Stimulated activated CD4-positive, alpha-beta T cell treated with anti-CD3 and anti-CD28 coated beads, Interleukin-15, amount 100 ng/mL, for 48 hours (primary cell): ENCODE measurements around the gene NCOA5.

Experiments used
- DNase-seq, 2 donors: peaks; one replicate each; pipeline ENCODE4 v3.0.0-alpha.2; 2020; ENCODE audit warnings: low read depth in 2 of 2

The NCOA5 gene

DNA sequence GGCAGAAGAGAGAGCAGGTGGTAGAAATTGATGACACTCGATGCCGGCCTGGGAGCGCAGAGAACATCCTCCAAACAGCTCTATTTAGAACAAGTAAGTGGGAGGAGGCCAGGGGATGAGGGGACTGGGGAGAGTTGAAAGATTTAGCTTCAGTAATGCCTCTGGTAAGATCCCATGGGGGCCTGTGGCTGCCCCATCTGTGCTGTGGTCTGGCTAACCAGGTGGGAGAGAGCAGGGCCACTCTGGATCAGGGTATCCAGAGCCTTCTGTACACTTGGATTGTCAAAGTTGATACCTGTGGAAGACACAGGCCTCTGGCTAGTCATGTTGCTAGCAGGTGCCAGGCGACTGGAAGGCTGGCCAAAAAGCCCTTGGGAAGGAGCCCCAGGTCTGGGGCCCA is 27.6 kb downstream of the NCOA5 start:
- no peak for DNase-seq

DNA sequence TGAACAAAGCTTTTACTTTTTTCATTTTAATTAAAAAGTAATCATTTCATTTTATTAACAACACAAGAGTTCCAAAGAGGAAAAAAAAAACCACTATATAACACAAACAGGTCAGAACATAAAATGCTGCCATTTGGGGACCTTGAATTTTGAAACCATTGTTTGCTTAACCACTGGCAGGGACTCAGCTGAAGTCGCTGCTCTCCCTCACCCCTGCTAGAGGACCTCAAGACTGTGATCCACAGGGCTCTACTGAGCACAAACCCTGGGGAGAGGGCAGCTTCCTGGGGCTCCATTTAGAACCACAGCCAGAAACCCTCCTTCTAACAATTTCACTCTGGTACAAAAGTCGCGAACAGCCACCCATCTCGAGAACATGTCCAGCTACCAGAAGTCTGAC is 28.8 kb downstream of the NCOA5 start:
- no peak for DNase-seq

DNA sequence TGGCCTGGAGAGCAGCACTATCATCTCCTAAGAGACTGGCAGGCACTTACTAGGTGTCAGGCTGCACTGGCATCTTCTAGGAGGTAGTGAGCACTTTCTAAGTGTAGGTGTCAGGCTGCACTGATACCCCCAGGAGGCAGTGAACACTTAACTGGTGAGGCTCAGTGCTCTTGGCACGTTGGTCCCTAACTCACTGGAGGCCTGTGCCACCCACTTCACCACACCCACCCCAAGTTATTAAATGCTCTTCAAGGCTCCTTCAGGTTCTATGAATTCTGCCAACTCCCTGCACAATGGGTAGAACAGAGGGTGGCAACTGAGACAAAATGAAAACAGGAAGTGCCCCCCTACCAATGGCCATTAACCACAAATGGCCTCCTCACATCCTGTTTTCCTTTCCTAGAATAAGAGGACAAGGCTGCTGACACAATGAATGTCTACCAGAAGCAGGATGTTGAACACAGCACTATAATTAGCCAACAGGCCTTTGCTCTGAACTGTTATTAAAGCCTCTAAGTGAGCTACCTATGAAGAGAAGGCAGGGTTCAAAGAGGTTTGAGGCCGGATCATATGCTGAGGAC is 29.4 kb downstream of the NCOA5 start:
- DNase-seq, result no peak

DNA sequence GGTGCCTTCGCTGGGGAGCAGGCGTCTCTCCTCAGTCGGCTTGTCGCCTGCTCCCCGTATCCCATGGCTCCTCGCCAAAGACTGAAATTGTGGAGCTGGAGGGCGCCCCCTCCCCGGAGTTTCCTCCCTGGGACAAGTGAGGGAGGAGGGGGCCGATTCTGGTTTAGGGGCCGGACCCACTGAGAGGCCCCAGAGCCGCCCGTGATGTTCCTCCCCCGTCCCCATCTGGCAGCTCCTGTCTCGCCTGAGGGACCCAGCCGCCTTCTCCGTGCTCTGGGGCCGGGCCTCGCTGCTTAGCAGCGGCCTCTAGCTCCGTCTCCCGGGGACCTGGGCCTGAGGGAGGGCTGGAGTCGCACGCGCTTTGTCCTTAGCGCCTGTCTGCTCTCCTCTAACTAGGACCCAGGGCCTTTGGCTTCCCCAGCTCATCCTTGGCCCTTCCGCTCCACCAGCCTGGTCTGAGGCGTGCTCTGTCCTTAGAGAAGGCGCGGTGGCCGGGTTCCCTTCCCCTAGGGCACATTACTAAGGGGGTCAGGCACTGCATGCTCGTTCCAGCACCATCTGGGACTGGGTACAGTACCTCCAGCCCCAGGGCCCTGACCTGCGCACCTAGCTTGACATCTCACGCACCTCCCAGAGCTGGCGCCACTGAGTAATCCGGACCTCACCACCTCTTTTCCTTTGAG is 31.0 kb downstream of the NCOA5 start:
- DNase-seq, result no peak

DNA sequence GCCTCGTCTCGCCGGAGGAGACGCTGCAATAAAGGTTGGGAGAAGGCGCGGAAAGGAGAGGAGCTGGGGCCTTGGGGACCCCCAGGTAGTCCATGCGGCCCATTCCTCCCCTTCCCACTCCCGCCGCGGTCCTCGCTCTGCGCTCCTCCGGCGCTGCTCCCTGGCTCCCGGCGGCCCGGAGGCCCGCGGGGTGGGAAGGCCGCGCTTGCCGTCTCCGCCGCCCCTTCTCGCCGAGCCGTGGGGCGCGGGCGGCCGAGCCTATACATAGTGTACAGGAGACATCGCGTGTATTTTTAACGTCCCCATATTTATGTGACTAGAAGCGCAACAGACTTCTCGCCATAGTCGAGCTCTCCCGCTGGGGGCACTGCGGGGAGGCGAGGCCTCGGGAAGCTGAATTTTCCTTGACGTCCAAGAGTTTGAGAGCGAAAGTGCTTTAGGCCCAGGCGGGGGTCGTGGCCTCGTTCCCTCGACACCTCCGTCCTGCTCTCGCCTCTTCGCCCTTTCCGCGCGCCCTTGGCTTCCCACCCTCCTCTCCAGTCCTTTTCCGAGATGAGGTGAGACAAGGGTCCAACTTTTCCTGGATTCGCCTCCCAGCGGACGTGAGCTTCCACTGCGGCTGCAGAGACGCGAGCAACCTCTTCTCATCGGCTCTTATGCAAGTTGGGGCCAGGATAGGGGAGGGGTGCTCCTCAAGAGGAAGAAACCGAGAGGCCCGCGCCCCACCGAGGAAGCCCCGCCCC is 31.7 kb downstream of the NCOA5 start:
- no peak for DNase-seq

DNA sequence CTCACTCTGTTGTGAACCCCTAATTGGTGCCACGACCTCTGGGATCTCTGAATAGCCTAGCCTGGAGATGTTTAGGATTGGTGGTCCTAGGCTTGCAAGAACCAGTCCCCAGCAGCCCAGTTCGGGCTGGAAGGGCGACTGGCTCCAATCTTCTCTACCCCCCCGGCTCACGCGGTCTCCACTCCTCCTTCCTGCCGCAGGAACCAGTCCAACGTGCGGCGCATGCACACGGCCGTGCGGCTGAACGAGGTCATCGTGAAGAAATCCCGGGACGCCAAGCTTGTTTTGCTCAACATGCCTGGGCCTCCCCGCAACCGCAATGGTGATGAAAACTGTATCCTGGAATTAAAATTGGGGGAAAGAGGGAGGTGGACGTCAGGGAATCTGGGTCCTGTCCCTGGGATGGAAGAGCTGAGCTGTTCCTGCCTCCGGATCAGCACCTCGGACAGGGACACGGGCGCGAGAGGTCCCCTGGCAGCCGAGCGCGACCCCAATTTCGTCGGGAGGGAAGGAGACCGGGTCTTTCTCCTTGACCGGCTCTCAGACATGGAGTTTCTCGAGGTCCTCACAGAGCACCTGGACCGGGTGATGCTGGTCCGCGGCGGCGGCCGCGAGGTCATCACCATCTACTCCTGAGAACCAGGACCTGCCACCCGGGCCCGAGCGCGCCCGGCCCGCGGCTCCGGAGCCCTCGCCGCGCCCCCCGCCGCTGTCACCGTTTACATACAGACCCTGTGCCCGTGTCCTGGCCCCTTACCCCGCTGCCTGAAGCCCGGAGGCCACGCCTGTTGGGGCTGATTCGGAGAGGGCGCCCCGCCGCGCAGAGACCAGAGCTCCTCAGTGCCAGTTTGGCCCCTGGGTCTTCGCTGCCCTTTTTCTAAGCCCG is 32.5 kb downstream of the NCOA5 start:
- no peak for DNase-seq

DNA sequence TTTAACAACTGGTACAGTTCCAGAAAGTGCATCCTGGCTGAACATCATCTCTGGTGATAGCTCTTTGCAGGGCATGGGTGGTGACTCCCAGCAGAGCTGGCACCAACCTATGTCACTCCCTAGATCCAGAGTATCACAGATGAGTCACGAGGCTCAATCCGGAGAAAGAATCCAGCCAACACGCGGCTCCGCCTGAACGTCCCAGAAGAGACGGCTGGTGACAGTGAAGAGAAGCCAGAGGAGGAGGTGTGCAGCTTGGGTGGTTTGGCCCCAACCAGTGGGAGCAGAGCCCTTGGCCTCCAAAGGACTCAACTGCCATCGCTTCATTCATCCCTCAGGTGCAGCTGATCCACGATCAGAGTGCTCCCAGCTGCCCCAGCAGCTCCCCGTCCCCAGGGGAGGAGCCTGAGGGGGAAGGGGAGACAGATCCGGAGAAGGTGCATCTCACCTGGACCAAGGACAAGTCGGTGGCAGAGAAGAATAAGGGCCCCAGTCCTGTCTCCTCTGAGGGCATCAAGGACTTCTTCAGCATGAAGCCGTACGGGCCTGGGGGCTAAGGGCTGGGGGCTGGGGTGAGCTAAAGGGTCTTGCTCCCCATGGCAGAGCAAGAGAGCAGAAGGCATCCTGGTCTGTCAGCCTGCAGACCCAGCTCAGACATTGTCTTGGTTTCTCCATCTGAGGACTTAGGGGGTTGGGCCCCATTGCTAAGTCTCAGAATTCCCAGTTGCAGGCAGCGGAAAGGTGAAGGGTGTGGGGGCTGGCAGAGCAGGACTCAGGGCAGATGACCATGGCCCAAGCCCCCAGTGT is 33.5 kb downstream of the NCOA5 start:
- no peak for DNase-seq

DNA sequence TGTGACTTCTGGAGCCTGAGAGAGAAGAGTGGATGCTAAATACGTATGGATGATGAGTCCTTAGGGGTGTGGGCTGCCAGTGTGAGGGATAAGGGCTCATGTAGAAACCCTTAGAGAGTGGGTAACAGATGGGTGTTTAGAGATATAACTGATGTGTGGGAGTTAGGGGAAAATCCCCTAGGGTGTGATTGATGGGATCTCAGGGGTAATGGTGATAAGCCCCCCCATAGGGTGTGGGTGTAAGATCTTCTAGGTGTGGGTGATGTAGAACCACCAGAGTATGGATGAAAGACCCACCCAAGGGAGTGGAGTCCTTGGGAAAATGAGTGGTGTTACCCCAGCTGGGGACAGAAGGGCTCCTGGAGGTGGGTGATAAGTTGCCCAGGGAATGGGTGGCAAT is 34.5 kb downstream of the NCOA5 start:
- no peak for DNase-seq

DNA sequence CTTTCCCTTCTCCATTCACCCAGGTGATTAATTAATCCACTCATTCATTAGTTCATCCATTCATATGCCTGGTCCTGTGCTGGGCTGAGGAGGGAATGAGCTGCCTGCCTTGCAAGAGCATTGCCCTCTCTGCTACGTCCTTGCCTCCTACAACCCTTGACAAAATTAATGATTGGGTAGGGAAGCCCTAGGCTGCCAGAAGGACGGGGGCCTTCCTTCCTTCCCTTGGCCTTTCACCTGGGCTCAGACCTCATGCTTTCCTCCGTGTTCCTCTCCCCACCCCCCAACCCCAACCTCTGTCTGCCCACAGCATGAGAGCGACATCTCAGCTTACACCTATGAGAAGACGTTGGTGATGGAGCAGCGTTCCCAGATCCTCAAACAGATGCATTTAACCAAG is 35.2 kb downstream of the NCOA5 start:
- DNase-seq, result no peak

DNA sequence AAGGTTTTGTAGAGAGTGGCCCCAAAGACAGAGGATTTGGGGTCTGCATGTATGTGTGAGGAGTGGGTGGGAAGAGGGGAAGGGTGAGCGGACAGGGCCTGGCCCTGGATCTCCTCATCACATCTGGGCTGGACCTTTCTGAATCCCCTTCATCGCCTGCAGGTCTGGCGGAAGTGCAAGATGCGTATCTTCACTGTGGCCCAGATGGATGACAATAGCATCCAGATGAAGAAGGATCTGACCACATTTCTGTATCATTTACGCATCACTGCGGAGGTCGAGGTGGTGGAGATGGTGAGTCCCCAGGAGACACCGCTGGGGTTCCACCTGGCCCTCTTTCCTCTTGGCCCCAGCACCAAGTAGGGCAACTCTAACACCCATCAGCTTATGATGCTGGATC is 36.3 kb downstream of the NCOA5 start:
- no peak for DNase-seq

DNA sequence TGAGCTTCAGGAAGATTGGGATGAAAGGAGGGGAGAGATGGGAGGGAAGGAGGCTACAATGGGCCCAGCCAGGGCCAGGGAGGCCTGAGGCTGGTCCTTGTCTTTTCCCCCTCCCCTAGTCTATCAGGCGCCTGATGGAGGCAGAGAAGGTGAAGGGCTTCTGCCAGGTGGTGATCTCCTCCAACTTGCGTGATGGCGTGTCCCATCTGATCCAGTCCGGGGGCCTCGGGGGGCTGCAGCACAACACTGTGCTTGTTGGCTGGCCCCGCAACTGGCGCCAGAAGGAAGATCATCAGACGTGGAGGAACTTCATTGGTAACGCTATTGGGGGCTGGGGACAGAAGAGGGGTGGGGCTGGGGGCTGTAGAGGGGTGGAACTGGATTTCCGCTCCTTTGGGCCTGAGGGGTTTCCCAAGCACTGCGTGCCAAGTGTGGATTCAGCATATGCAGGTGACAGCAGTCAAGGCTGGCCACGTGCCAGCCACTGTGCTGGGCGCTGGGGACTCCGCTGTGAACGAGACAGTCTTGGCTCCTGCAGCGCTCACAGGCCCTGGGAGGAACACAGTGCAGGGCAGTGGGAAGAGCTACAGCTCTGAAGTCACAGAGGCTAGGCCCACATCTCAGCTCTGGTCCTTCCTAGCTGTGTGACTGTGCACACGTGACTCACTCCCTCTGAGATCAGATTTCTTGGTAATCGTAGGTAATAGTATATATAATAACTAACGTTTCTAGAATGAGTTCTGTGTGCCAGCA is 38.0 kb downstream of the NCOA5 start:
- DNase-seq, result no peak

DNA sequence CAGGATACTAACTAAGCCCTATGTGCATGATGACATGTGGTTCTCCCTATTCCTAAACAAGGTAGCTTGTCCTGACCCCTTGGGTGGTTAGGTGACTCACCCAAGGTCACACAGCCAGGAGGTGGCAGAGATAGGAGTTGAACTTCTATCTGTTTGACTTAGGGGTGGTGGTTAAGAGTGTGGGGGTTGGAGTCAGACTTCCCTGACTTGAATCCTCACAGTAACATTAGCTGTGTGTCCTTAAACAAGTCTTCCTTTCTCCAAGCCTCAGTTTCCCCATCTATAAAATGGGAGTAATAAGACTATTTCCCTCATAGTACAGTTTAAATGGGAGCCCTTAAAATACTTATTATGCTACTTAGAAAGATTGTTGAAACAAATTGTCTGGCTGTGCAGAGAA is 38.9 kb downstream of the NCOA5 start:
- no peak for DNase-seq

DNA sequence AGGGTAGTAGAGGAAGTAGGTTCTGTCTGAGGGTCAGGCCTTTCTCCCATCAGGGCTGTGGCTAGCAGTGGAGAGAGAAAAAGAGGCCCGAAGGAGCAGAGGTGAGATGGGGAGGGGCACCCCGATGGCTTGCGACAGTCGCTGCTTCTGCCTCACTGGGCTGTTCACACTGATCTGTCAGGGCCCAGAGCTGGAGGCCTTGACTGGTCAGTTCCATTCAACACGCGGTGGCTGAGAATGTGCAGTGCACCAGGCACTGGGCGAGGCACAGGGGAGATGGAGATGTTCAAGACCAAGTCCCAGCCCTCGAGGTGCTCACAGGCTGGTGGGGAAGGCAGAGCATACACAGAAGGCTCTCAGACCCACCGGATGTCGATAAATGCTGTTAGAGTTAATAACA is 39.3 kb downstream of the NCOA5 start:
- DNase-seq, result no peak

DNA sequence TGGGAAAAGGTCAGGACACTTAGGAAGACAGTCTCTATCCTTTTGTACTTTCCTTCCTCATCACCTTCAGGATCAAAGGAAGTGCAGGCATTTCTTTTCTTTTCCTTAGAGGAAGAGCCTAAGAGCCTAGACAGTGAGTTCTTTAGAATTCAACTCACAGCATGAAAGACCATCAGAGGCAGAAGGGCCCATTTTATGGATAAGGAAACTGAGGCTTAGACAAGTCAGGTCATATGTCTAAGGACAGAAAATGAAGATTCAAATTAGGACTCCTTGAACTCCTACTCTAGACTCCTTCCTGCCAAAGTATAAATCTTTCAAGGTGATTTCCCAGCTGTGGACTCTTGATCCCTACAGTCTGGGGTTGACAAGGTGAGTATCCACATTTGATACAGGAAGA is 39.9 kb downstream of the NCOA5 start:
- DNase-seq, result no peak

DNA sequence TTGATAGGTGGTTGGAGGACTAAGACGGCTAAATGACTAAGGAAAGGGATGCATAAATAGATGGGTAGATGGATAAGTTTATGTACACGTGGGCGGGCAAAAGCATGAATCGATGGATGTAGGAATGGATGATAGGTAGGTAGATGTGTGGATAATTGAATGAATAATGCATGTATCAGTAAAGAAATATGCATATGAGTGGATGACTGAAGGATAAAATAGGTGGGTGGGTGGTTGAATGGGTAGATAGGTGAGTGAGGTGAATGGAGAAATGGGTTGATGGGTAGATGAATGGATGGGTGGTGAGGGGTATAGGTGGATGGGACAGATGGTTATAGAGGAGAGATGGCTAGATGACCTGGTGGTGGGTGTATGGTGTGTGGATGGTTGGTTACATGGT is 40.6 kb downstream of the NCOA5 start:
- no peak for DNase-seq

DNA sequence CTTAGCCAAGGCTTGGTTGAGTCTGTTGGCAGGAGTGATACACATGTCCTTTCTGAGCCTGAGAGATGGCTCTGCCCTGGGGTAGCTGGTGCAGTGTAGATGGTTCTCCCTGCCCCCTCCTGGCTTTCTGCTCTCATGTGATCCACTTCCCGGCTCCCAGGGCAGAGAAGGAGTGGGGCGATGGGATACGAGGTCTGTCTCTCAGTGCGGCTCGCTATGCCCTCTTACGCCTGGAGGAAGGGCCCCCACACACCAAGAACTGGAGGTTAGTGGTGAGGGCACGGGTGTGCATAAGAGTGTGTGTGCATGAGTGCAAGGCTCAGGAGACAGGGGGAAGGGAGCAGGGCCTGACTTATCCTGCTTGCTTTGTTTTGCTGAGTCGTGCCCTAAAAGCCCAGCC is 41.9 kb downstream of the NCOA5 start:
- DNase-seq, result no peak

DNA sequence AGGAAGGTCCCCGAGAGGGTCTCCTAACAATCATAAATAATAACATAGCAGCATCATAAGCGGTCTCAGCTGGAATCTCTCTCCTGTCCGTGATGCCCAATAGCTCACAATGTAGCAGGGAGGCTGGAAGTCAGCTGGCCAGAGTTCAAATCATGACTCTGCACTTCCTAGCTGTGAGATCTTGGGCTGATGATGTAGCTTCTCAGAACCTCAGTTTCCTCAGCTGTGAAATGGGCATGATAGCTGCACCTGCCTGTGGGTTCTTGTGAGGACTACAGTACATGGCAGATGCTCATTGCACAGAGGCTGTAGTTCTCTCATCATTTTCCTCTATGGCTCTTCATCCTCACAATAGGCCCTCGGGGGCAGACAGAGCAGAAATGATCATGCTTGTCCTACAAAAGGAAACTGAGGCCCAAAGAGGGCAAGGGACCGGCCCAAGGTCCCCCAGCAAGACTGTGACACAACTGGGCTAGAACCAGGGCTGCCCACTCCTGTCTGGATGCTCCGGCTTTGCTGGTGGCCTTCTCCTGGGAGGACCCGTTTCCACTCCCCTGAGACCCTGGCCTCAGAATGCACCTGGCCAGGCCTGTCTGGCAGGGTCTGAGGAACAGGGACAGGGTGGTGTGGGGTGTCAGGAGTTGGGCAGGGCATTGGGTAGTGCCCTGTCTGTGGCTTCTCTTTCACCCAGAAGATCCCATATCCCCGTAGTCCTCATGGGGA is 43.0 kb downstream of the NCOA5 start:
- no peak for DNase-seq

DNA sequence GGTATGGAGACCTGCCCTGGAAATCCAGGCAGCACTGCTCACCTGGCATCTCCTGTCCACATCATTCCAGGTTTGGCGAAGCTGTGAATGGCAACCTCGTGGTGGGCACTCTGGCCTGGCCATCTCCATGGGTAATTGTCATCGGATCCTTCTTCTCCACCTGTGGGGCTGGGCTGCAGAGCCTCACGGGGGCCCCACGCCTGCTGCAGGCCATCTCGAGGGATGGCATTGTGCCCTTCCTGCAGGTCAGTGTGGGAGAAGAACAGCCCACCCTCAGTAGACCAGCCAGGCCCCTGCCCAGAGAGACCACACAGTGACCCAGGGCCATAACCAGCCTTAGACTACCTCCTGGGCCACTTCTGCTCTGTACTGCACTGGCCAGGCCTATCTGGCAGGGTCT is 44.9 kb downstream of the NCOA5 start:
- no peak for DNase-seq

DNA sequence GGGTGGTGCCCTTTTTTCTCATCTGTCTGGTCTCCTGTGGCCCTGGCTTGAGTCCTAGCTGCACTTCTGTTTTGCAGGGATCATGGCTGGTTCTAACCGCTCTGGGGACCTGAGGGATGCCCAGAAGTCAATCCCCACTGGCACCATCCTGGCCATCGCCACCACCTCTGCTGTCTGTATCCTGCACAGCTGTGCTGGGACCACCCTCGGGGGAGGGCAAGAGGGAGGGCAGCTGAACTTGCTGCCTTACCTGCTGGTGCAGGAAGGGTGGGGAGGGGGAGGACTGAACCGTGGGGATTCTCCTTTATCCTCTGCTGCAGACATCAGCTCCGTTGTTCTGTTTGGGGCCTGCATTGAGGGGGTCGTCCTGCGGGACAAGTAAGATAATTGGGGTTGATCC is 46.2 kb downstream of the NCOA5 start:
- DNase-seq, result no peak

DNA sequence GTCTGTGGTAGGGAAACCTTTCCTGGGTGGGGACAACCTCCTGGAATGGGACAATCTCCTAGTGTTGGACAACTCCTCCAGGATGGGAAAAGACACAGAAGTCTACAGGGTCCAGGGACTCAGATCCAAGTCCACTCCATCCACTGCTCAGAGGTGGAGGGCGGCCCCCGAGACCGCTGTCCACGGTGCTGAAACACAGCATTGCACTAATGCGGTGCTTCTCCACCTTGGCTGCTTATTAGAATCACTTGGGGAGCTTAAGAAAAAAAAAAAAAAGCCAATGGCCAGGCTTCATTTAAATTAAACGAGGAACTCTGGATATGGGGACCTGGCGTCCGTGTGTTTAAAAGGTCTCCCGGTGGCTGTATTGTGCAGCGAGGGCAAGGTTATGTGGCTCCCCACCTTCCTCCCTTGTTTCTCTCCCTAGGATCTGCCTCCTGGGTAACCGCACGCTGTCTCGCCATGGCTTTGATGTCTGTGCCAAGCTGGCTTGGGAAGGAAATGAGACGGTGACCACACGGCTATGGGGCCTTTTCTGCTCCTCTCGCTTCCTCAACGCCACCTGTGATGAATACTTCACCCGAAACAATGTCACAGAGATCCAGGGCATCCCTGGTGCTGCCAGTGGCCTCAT is 48.7 kb downstream of the NCOA5 start:
- no peak for DNase-seq
